Adrenal gland (tissue), 12 donors: Measurements from ENCODE around the gene PHOSPHO1. TPM values are rescaled to one million over a fixed set of nuclear protein-coding genes. Genes with fewer than 3 reads are reported as not detected.

Experiments used
- DNase-seq, 7 donors: peaks; one replicate each; pipeline ENCODE4 v3.0.0-alpha.2; 2019 to 2020
- H3K27ac ChIP-seq, 5 donors: fragments of 200-600 bp; sonication (generic) in 4 of 5; 1 replicate in 3 of 5; 2 replicates in 2 of 5; pipeline versions ENCODE4 v1.5.1 to v1.8.0; 2016 to 2020; ENCODE audit warnings: mild to moderate bottlenecking in 1 of 5
- H3K27me3 ChIP-seq: fragments of 200-600 bp; 2 replicates; pipeline ENCODE4 v1.8.0; 2021
- H3K36me3 ChIP-seq, 2 donors: fragments of 200-600 bp; replicated peaks in 1 of 2; 1 replicate in 1 of 2; 2 replicates in 1 of 2; pipeline versions ENCODE4 v1.5.1 to v1.8.0; 2018 to 2022
- H3K4me1 ChIP-seq, 2 donors: fragments of 200-600 bp; replicated peaks in 1 of 2; 1 replicate in 1 of 2; 2 replicates in 1 of 2; pipeline versions ENCODE4 v1.5.1 to v1.8.0; 2018 to 2021
- H3K4me3 ChIP-seq, 4 donors: fragments of 200-600 bp; sonication (generic) in 3 of 4; one replicate each; pipeline ENCODE4 v1.5.1; 2016 to 2018
- H3K9me3 ChIP-seq, 3 donors: fragments of 200-600 bp; sonication (generic) in 1 of 3; replicated peaks in 1 of 3; 1 replicate in 2 of 3; 2 replicates in 1 of 3; pipeline versions ENCODE4 v1.5.1 to v1.8.0; 2016 to 2021
- POLR2A ChIP-seq, 2 donors: fragments of 450-650 bp; IDR thresholded peaks; one replicate each; pipeline ENCODE4 v1.6.1; 2017; ENCODE audit warnings: antibody characterized with exemption in 2 of 2, mild to moderate bottlenecking in 2 of 2, moderate library complexity in 1 of 2
- WGBS, 4 donors: extraction: QIAGEN DNeasy Blood & Tissue Kit in 2 of 4; methylation state at CpG; one replicate each; pipeline versions ENCODE4 v1.1.5 to v1.1.7; 2013 to 2017; 5-methylcytosine and 5-hydroxymethylcytosine counted together
- intact Hi-C, 2 donors: fragments of 100-400 bp; cut with DNase I; formaldehyde crosslinking; loops; one replicate each; pipeline versions ENCODE4 v1.14.1 to v1.15.0; 2022 to 2023
- polyA plus RNA-seq, 3 donors: library from polyadenylated mRNA; stranded (reverse); fragments of 200-250 nt in 2 of 3; fragments of 350-450 nt in 1 of 3; fragmentation: Illumina TruSeq in 1 of 3; extraction: RNeasy Lipid Tissue Mini Kit (QIAGEN cat#74804) in 1 of 3; gene quantifications; one replicate each; pipeline ENCODE4 v1.2.3, GENCODE V29; 2013 to 2014
- total RNA-seq, 9 donors: library from RNA; depleted of rRNA in 4 of 9; stranded (reverse); fragments of >200 nt in 4 of 9; fragments of 120-200 nt in 1 of 9; fragmentation: NEBNext Ultra II Directional in 1 of 9; extraction: Animal tissue kit (Norgen Biotek cat#: 25700) in 1 of 9; gene quantifications; one replicate each; pipeline versions ENCODE4 v1.1.0 to v1.2.4, GENCODE V29; 2013 to 2023
- TF ChIP-seq, protein P1 (sequence below), 6 experiments: fragments of 450-650 bp in 4 of 6; fragments of 200-600 bp in 2 of 6; sonication (generic) in 1 of 6; IDR thresholded peaks; 1 replicate in 5 of 6; 2 replicates in 1 of 6; pipeline versions ENCODE4 v1.5.1 to v1.8.0; 2016 to 2021; ENCODE audit warnings: antibody characterized with exemption in 6 of 6, mild to moderate bottlenecking in 2 of 6, moderate library complexity in 1 of 6
- donor health status: healthy with polysubstance abuse.
- donor health status: Bipolar disorder and iron deficiency.
- donor health status: DM: yes; HTN: yes; CAD: no.
- donor health status: DM: no; HTN: no; CAD: no.
- donor health status: DM: no; HTN: no; CAD: no.
- donor health status: DM: yes; HTN: yes; CAD: no.

Gene PHOSPHO1
- total and polyA plus RNA-seq, 12 donors, result 0.25 to 5.5 (median 0.61) TPM; not detected in 5

DNA sequence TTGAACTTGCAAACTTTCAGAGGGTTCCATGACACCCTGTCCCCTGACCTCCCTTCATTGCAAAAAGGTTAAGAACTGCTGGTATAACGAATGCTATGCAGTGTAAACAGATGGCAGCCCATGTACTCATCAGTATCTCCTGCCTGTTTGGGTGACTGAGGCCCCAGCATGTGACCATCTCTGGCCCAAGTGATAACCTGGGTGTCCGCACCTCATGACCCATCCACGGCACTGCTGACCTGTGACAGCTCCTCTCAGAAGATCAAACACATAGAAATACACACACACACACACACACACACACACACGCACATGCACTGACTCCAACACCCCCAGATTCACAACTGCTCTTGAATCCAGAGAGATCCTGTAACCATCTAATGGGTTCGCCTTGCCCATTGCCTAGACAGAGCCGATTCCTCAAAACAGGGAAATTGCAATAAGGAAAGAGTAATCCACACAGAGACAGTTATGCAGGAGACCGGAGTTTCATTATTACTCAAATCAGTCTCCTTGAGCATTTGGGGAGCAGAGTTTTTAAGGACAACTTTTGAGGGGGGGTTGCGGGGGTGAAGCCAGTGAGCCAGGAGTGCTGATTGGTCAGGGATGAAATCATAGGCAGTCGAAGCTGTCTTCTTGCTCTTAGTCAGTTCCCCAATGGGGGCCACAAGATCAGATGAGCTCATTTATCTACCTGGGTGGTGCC is 11.3 kb upstream of the PHOSPHO1 start:
- Histone ChIP-seq H3K27ac (no peak overlapping the region), H3K36me3 (no peaks in the 10 kb centered on the region), H3K27me3 (no peaks in the 10 kb centered on the region), H3K4me1 (no peaks in the 10 kb centered on the region), H3K9me3 (no peaks in the 10 kb centered on the region), H3K4me3 (no peak overlapping the region)
- 77 to 79% (median 78%) methylated on average over 9 of the region's 9 CpGs for WGBS, 4 donors
- TF ChIP-seq, protein P1, sequence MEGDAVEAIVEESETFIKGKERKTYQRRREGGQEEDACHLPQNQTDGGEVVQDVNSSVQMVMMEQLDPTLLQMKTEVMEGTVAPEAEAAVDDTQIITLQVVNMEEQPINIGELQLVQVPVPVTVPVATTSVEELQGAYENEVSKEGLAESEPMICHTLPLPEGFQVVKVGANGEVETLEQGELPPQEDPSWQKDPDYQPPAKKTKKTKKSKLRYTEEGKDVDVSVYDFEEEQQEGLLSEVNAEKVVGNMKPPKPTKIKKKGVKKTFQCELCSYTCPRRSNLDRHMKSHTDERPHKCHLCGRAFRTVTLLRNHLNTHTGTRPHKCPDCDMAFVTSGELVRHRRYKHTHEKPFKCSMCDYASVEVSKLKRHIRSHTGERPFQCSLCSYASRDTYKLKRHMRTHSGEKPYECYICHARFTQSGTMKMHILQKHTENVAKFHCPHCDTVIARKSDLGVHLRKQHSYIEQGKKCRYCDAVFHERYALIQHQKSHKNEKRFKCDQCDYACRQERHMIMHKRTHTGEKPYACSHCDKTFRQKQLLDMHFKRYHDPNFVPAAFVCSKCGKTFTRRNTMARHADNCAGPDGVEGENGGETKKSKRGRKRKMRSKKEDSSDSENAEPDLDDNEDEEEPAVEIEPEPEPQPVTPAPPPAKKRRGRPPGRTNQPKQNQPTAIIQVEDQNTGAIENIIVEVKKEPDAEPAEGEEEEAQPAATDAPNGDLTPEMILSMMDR (IDR thresholded peaks at IDR 0.05), result no peak
- TF ChIP-seq POLR2A (IDR thresholded peaks at IDR 0.05), result no peak
- intact Hi-C loops, result no loop called here
- no peak for DNase-seq

DNA sequence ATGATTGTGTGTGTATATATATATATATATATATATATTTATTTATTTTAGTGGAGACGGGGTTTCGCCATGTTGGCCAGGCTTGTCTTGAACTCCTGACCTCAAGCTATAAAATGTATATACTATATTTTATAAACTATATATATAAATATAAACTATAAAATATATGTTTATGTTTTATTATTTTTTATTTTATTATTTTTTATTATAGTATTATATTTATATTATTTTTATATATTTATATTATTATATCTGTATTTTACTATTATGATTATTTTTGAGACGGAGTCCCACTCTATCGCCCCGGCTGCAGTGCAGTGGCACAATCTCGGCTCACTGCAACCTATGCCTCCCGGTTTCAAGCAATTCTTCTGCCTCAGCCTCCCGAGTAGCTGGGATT is 10.5 kb upstream of the PHOSPHO1 start:
- Histone ChIP-seq H3K9me3 (no peaks in the 10 kb centered on the region), H3K4me3 (no peak overlapping the region), H3K4me1 (no peaks in the 10 kb centered on the region), H3K36me3 (no peaks in the 10 kb centered on the region), H3K27me3 (no peaks in the 10 kb centered on the region), H3K27ac (no peak overlapping the region)
- no peak for DNase-seq
- intact Hi-C loops, result no loop called here
- no peak for TF ChIP-seq POLR2A (IDR thresholded peaks at IDR 0.05)
- TF ChIP-seq, protein P1 (IDR thresholded peaks at IDR 0.05), result no peak
- WGBS, 4 donors, result 83 to 91% (median 85%) methylated on average over 8 of the region's 8 CpGs

DNA sequence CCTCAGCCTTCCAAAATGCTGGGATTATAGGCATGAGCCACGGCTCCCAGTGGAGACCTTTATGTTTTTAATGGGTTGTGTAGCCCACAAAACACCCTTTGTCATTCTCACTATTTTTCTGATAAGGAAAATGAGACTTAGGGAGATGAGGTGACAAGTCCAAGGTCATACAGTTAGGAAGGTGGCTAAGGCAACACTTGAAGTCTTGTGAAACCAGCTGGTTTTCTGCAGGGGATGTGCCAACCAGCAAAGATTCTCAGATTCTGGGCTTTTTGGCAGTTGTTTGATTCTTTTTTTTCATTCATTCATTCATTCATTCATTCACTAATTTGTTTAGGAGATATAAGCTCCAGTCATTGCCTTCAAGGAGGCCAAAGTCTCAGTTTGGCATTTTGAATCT is 10.0 kb upstream of the PHOSPHO1 start:
- TF ChIP-seq POLR2A (IDR thresholded peaks at IDR 0.05), result no peak
- TF ChIP-seq, protein P1 (IDR thresholded peaks at IDR 0.05), result no peak
- H3K27ac ChIP-seq, result no peak overlapping the region
- no peaks in the 10 kb centered on the region for H3K36me3 ChIP-seq
- H3K9me3 ChIP-seq, result no peaks in the 10 kb centered on the region
- intact Hi-C loops, result no loop called here
- 79 to 100% (median 86%) methylated on average over 1 of the region's 1 CpG for WGBS, 4 donors
- H3K4me1 ChIP-seq, result no peaks in the 10 kb centered on the region
- H3K27me3 ChIP-seq, result no peaks in the 10 kb centered on the region
- no peak for DNase-seq
- no peak overlapping the region for H3K4me3 ChIP-seq

DNA sequence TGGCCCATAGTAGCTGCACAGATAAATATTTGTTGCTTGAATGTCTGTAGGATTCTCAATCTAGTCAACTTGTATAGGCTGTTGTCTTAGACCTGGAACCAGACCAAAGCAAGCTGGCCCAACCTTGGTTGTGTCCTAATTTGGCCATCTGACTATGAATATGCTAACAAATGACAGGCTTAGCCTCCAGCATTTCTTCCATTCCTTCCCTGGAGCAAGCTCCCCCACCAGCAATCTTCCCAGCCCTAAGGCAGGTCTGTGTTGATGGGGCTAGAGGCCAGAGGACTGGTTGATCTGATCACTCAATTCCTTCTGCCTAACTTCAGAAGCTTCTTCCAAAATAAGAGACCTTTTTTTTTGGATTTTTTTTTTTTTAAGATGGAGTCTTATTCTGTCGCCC is 9.4 kb upstream of the PHOSPHO1 start:
- no peak for DNase-seq
- Histone ChIP-seq H3K9me3 (no peaks in the 10 kb centered on the region), H3K4me1 (no peaks in the 10 kb centered on the region), H3K36me3 (no peaks in the 10 kb centered on the region), H3K27me3 (no peaks in the 10 kb centered on the region), H3K4me3 (no peak overlapping the region), H3K27ac (no peak overlapping the region)
- intact Hi-C loops, result no loop called here
- TF ChIP-seq POLR2A (IDR thresholded peaks at IDR 0.05), result no peak
- TF ChIP-seq, protein P1 (IDR thresholded peaks at IDR 0.05), result no peak
- WGBS, 4 donors, result 88 to 100% (median 92%) methylated on average over 1 of the region's 1 CpG
